ENCODE measurements around the gene FAM149B1.
"Not testable (repeated sequence)": the region's sequence is repeated elsewhere in the genome, so short reads cannot be mapped to it uniquely, and the experiment has no call there.

FAM149B1 gene

GRCh38 chr10:73238990-73239566 is 71.2 kb downstream of the FAM149B1 start:
- DNase-seq, result no peak

GRCh38 chr10:73239908-73240307 is 72.0 kb downstream of the FAM149B1 start:
- no peak for DNase-seq

- no peak for DNase-seq
Measured at GRCh38 chr10:73244866-73245477, 77.1 kb downstream of the FAM149B1 start.

GRCh38 chr10:73246322-73246645 is 78.4 kb downstream of the FAM149B1 start:
- no peak for DNase-seq

GRCh38 chr10:73246646-73247508 is 79.0 kb downstream of the FAM149B1 start, which contains the start of gene DNAJC9:
DNAJC9 (minus strand) TSS chr10:73247255; CDS start chr10:73247189, 66 bp downstream.
- peak; percentile 84 for DNase-seq

- DNase-seq, result no peak
Measured at GRCh38 chr10:73247509-73248258, 79.8 kb downstream of the FAM149B1 start.

- DNase-seq, result no peak
Measured at GRCh38 chr10:73248259-73248724, 80.4 kb downstream of the FAM149B1 start.

GRCh38 chr10:73251683-73252444 is 83.9 kb downstream of the FAM149B1 start:
- no peak for DNase-seq

- peak; percentile 91 for DNase-seq
Measured at GRCh38 chr10:73252445-73253224, 84.7 kb downstream of the FAM149B1 start, which contains the start of gene MRPS16. MRPS16 (minus strand) TSS chr10:73252644; CDS start chr10:73252482, 162 bp downstream.

GRCh38 chr10:73253225-73253555 is 85.3 kb downstream of the FAM149B1 start:
- no peak for DNase-seq

- DNase-seq, result not testable (repeated sequence)
Measured at GRCh38 chr10:73258612-73259011, 90.7 kb downstream of the FAM149B1 start.

- no peak for DNase-seq
Measured at GRCh38 chr10:73261362-73261995, 93.6 kb downstream of the FAM149B1 start.

- DNase-seq, result no peak
Measured at GRCh38 chr10:73262105-73262730, 94.3 kb downstream of the FAM149B1 start.

GRCh38 chr10:73262880-73263555 is 95.1 kb downstream of the FAM149B1 start:
- no peak for DNase-seq

- no peak for DNase-seq
Measured at GRCh38 chr10:73263693-73264347, 95.9 kb downstream of the FAM149B1 start.

GRCh38 chr10:73264423-73264822 is 96.5 kb downstream of the FAM149B1 start:
- no peak for DNase-seq

- DNase-seq, result no peak
Measured at GRCh38 chr10:73281097-73281496, 113.2 kb downstream of the FAM149B1 start.

- no peak for DNase-seq
Measured at GRCh38 chr10:73287441-73287840, 119.5 kb downstream of the FAM149B1 start.

- DNase-seq, result no peak
Measured at GRCh38 chr10:73289958-73290357, 122.0 kb downstream of the FAM149B1 start.

Data from NCI-H1048 (cell line).